ENCODE results near the gene CGNL1. TPM values are rescaled to one million over a fixed set of nuclear protein-coding genes. Genes with fewer than 3 reads are reported as not detected.

The CGNL1 gene
- total and polyA plus RNA-seq, 2 experiments from 2014 or later, result 11.4 to 13.1 TPM

DNA sequence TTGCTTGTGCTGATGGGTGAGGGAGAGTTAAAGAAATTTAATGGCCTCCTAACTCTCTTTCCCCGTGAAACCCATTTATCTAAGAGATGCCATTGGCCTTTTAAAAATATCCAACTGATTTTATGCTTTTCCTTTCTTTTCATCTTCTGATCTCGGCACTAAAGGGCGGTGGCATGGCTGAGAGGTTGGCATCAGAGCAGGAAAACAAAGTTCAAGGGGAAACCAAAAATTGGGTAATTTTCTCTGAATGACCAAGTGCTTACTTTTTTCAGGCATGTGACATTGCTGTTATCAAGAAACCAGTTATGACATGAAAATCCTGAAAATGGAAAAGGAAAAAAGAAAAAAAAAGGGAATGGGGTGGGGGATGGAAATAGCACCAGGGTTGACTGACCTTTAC, 3.2 kb downstream of the CGNL1 start:
- H3K79me2 ChIP-seq, result peaks cover 38% of the 10 kb centered on the region

GRCh38 chr15:57380854-57381253, 4.5 kb downstream of the CGNL1 start:
- H3K27me3 ChIP-seq, result no peaks in the 10 kb centered on the region
- DNase-seq (ENCODE audit: low spot score), result no peak
- no peaks in the 10 kb centered on the region for H3K9me2 ChIP-seq (replicated peaks; ENCODE audit: insufficient read depth)
- H3K4me1 ChIP-seq (ENCODE audit: insufficient read depth), result peaks cover 23% of the 10 kb centered on the region
- no peaks in the 10 kb centered on the region for H3K36me3 ChIP-seq (replicated peaks; ENCODE audit: insufficient read depth, low read depth)
- peaks cover 45% of the 10 kb centered on the region for H3K79me2 ChIP-seq
- H3K9me3 ChIP-seq (ENCODE audit: low read depth), result no peaks in the 10 kb centered on the region
- H2AFZ ChIP-seq, result no peak overlapping the region
- no peaks in the 10 kb centered on the region for H4K20me1 ChIP-seq (ENCODE audit: insufficient read depth, poor library complexity, severe bottlenecking)
- H3K27ac ChIP-seq, result no peak overlapping the region
- 87% methylated on average over 2 of the region's 2 CpGs for WGBS (ENCODE audit: low lambda C conversion rate, missing lambda C conversion rate)
- no peak overlapping the region for H3K4me3 ChIP-seq
- no peak for TF ChIP-seq EZH2 (IDR thresholded peaks at IDR 0.05; ENCODE audit: borderline replicate concordance)
- TF ChIP-seq, protein P1, sequence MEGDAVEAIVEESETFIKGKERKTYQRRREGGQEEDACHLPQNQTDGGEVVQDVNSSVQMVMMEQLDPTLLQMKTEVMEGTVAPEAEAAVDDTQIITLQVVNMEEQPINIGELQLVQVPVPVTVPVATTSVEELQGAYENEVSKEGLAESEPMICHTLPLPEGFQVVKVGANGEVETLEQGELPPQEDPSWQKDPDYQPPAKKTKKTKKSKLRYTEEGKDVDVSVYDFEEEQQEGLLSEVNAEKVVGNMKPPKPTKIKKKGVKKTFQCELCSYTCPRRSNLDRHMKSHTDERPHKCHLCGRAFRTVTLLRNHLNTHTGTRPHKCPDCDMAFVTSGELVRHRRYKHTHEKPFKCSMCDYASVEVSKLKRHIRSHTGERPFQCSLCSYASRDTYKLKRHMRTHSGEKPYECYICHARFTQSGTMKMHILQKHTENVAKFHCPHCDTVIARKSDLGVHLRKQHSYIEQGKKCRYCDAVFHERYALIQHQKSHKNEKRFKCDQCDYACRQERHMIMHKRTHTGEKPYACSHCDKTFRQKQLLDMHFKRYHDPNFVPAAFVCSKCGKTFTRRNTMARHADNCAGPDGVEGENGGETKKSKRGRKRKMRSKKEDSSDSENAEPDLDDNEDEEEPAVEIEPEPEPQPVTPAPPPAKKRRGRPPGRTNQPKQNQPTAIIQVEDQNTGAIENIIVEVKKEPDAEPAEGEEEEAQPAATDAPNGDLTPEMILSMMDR (IDR thresholded peaks at IDR 0.05; ENCODE audit: poor library complexity), result no peak
- TF ChIP-seq EZH2phosphoT487 (IDR thresholded peaks at IDR 0.05; ENCODE audit: low read depth, severe bottlenecking, unreplicated experiment), result no peak
- no peak overlapping the region for H3K4me2 ChIP-seq

More for the DNA sequence above, 3.2 kb downstream of the CGNL1 start:
- no peaks in the 10 kb centered on the region for H3K36me3 ChIP-seq (replicated peaks; ENCODE audit: insufficient read depth, low read depth)
- no peak for DNase-seq (ENCODE audit: low spot score)
- 54% methylated on average over 3 of the region's 3 CpGs for WGBS (ENCODE audit: low lambda C conversion rate, missing lambda C conversion rate)
- H3K9me2 ChIP-seq (replicated peaks; ENCODE audit: insufficient read depth), result no peaks in the 10 kb centered on the region
- H3K4me1 ChIP-seq (ENCODE audit: insufficient read depth), result peaks cover 23% of the 10 kb centered on the region
- peak overlapping the region; percentile 3 for H3K4me2 ChIP-seq
- H4K20me1 ChIP-seq (ENCODE audit: insufficient read depth, poor library complexity, severe bottlenecking), result no peaks in the 10 kb centered on the region
- TF ChIP-seq, protein P1 (IDR thresholded peaks at IDR 0.05; ENCODE audit: poor library complexity), result no peak
- TF ChIP-seq EZH2phosphoT487 (IDR thresholded peaks at IDR 0.05; ENCODE audit: low read depth, severe bottlenecking, unreplicated experiment) (no peak), EZH2 (IDR thresholded peaks at IDR 0.05; ENCODE audit: borderline replicate concordance) (no peak)
- H3K27ac ChIP-seq, result no peak overlapping the region
- no peak overlapping the region for H2AFZ ChIP-seq
- H3K27me3 ChIP-seq, result no peaks in the 10 kb centered on the region
- H3K4me3 ChIP-seq, result no peak overlapping the region
- H3K9me3 ChIP-seq (ENCODE audit: low read depth), result no peaks in the 10 kb centered on the region

DNA sequence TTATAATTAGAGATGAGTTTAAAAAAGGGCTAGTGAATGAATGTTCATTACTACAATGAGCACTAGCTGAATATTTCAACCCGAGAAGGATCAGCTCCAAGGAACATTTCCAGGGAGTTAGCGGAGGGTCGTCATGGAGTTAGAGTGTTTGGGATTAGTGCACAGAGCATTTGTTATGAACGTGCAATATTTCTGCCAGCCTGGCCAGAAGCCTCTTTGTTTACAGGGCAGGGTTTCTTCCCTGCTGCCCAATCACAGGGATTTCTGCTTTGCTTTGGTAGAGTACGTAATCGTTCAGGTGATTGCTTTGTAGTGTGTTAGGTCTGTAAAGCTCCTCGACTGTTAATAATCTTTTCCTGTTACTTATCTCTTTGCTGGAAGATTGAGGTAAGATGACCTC, 5.9 kb downstream of the CGNL1 start:
- H3K9me2 ChIP-seq (replicated peaks; ENCODE audit: insufficient read depth), result no peaks in the 10 kb centered on the region
- no peak for TF ChIP-seq EZH2phosphoT487 (IDR thresholded peaks at IDR 0.05; ENCODE audit: low read depth, severe bottlenecking, unreplicated experiment)
- no peak for TF ChIP-seq EZH2 (IDR thresholded peaks at IDR 0.05; ENCODE audit: borderline replicate concordance)
- TF ChIP-seq, protein P1 (IDR thresholded peaks at IDR 0.05; ENCODE audit: poor library complexity), result no peak
- no peaks in the 10 kb centered on the region for H3K9me3 ChIP-seq (ENCODE audit: low read depth)
- no peaks in the 10 kb centered on the region for H3K36me3 ChIP-seq (replicated peaks; ENCODE audit: insufficient read depth, low read depth)
- H3K79me2 ChIP-seq, result peaks cover 55% of the 10 kb centered on the region
- peak overlapping the region; percentile 68 for H3K27ac ChIP-seq
- no peak overlapping the region for H3K4me3 ChIP-seq
- no peak overlapping the region for H2AFZ ChIP-seq
- peak overlapping the region; percentile 34 for H3K4me2 ChIP-seq
- H4K20me1 ChIP-seq (ENCODE audit: insufficient read depth, poor library complexity, severe bottlenecking), result no peaks in the 10 kb centered on the region
- 14% methylated on average over 7 of the region's 7 CpGs for WGBS (ENCODE audit: low lambda C conversion rate, missing lambda C conversion rate)
- peaks cover 25% of the 10 kb centered on the region for H3K4me1 ChIP-seq (ENCODE audit: insufficient read depth)
- DNase-seq (ENCODE audit: low spot score), result peak; percentile 57
- H3K27me3 ChIP-seq, result no peaks in the 10 kb centered on the region

DNA sequence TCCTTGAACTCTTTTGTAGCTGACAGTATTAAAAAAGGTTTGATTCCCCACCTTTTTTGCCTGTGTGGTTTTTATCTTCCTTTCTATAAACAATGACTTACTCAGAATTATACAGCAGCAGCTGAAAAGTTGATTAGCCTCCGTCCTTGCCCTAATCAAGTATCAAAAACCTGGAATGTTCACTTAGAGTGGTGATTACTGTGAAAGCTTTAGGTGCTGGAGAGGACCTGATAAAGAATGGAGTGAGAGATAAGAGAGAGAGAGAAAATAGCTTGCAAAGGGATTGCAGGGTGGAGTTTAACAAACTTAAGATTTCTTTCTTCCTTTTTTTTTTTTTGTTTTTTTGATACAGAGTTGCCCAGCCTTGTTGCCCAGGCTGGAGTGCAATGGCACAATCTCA, 6.7 kb downstream of the CGNL1 start:
- no peaks in the 10 kb centered on the region for H3K9me3 ChIP-seq (ENCODE audit: low read depth)
- H3K27ac ChIP-seq, result peak overlapping the region; percentile 68
- DNase-seq (ENCODE audit: low spot score), result no peak
- H3K4me2 ChIP-seq, result peak overlapping the region; percentile 34
- H3K4me1 ChIP-seq (ENCODE audit: insufficient read depth), result peaks cover 26% of the 10 kb centered on the region
- no peaks in the 10 kb centered on the region for H3K27me3 ChIP-seq
- H3K79me2 ChIP-seq, result peaks cover 49% of the 10 kb centered on the region
- WGBS (ENCODE audit: low lambda C conversion rate, missing lambda C conversion rate), result 47% methylated on average over 1 of the region's 1 CpG
- H3K36me3 ChIP-seq (replicated peaks; ENCODE audit: insufficient read depth, low read depth), result no peaks in the 10 kb centered on the region
- TF ChIP-seq, protein P1 (IDR thresholded peaks at IDR 0.05; ENCODE audit: poor library complexity), result no peak
- no peak for TF ChIP-seq EZH2phosphoT487 (IDR thresholded peaks at IDR 0.05; ENCODE audit: low read depth, severe bottlenecking, unreplicated experiment)
- no peak for TF ChIP-seq EZH2 (IDR thresholded peaks at IDR 0.05; ENCODE audit: borderline replicate concordance)
- no peaks in the 10 kb centered on the region for H3K9me2 ChIP-seq (replicated peaks; ENCODE audit: insufficient read depth)
- no peak overlapping the region for H3K4me3 ChIP-seq
- H4K20me1 ChIP-seq (ENCODE audit: insufficient read depth, poor library complexity, severe bottlenecking), result no peaks in the 10 kb centered on the region
- H2AFZ ChIP-seq, result no peak overlapping the region

Measured in hepatocyte (in vitro differentiated cells).